HG03342 (cell line): ENCODE data around the gene MIEF1.
A peak's percentile ranks its signal among the peaks of the same experiment; 100 is the strongest.

ENCODE experiments used
- ATAC-seq: cut with Tn5 transposase; IDR thresholded peaks from one replicate; pipeline ENCODE4 v1.9.1; 2021; ENCODE audit warnings: mild to moderate bottlenecking, moderate library complexity; ENCODE audit not compliant: unreplicated experiment

MIEF1 gene

DNA sequence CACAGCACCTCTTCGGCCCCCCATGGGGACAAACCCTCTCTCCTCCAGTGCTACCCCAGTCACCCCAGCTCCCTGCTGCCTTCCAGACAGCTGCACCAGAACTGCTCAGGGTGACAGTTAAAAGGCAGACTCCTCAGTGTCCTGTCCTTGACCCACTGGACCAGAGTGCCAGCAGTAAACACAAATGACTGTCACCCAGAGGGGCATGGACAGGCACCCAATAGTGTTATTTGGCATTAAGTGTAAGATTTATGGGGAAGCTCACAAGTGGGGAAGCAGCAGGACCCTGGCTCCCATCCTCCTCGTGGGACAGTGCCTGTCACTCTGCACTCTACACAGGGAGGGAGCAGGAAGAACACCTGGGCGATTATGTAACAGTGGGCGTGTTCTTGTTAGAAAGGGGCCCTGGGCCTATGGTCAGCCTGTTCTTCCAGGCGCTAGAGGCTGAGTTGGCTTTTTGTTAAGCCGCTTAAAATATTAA lies 25.4 kb downstream of the MIEF1 start:
- ATAC-seq = no peak

DNA sequence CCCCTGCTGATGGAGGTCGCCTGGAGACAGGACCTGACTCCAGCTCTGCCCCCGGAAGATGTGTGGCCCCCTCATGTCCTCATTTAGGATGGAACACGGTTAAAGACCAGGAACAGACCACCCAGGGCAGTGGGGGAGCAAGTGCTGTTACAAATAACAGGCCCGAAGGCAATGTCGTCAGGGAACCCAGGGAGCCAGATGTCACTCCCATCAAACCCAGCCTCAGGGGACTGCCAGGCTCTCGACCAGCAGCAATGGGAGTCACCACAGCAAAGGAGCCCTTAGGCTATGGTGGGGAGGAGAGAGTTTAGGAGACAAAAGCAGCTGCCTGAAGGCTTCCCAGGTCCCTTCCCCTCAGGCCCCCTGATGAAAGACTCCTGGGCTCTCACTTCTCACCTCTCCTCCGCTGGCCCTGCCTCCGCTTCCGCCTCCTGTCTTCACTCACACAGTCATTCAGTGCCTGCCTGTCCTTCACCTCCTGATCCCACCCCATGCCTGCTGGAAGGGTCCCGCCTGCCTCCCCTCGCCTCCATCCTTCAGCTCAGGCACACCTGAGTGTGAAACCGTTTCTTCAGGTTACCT lies 26.1 kb downstream of the MIEF1 start:
- ATAC-seq = no peak

DNA sequence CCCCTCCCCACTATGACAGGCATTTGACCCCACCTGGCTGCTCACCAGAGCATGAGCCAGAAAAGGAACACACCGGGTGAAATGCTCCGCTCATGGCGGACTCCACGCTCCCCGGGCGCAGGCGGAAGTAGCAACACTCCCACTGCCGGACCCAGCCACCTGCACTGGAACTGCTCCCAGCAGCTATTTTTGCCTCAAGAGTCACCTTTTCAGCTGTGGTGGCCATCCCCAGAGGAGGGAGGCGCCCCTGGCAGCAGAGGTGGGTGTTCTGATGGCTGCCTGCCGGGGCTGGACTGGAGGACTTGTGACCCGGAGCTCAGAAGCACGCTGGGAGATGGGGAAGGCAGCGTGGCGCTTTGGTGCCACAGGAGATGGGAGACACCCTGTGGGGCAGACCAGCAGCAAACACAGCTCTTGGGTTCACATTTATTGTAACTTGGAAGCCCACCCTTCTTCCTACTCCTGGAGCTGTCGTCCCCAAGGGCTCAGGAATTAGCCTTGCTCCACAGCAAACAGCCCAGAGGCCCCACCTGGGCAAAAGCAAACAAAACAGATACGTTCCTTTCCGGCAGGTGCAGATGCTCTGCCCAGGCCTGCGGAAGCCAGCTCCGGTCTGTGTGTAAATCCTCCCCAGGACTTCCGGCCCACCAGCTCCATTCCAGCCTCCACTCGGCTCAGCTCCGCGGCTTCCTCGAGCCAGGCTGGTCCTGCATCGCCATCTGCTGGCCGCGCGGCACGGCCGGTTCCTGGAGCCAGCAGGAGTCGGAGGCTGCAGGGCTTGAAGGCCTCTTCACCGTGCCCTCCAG lies 26.8 kb downstream of the MIEF1 start:
- ATAC-seq = no peak

- no peak for ATAC-seq
These were observed 27.4 kb downstream of the MIEF1 start for GRCh38 chr22:39529487-39529851.

DNA sequence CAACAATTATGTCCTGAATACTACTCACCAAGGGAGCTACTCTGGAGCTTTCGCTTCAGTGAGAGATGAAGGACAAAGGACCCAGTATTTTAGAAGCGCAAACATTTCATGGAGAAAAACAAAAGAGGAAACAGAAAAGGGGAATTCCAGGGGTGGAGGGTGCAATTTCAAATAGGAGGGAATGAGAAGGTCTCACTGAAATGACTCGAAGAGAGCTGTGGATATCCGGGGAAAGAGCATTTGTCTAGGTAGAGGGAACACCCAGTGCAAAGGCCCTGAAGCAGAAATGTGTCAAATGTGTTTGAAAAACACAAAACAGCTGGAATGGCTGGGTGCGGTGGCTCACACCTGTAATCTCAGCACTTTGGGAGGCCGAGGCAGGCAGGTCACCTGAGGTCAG lies 28.0 kb downstream of the MIEF1 start:
- ATAC-seq = no peak

- ATAC-seq = no peak
These were observed 28.7 kb downstream of the MIEF1 start for GRCh38 chr22:39530692-39531331.

- peak; percentile 75 for ATAC-seq
These were observed 30.4 kb downstream of the MIEF1 start, which contains the start of gene RPS19BP1 for GRCh38 chr22:39532215-39533073. Gene RPS19BP1, minus strand, starts transcription at chr22:39532748. Its CDS starts 10 bp downstream, at chr22:39532738.

- ATAC-seq = no peak
These were observed 32.0 kb downstream of the MIEF1 start for GRCh38 chr22:39534092-39534506.

DNA sequence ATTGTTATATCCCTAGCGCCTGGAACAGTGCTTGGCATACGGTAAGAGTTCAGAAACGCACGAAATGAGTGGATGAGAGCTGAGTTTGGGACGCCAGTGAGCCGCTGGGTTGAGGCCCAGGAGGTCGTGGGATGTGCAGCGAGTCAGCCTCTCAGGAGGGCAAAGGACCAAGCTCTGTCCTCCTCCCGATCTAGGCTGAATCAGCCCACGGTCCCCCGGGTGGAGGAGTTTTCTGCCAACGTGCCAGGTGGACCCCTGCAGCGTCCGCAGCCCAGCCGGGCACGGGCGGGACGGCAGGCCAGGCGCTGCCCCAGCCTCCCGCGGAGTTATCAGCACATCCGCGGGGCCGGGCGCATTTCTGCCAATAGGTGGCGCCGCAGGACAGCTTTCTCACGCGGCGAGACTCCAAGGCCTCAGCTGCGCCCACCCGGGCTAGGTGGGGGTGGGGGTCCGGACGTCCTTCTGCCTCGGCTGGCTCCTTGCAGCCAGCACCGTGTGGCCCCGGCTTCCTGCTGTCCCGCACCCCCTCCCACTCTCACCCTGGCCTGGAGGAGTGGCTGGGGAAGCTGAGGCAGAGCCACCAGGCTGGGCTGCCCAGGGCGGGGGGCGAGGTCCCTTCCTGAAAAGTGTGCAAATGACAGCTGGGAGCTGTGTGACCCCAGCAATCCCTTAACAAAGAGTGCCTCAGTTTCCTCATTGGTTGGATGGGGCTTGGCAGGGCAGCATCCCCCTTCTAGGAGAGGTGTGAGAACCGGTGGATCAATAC lies 32.7 kb downstream of the MIEF1 start:
- ATAC-seq = no peak

- no peak for ATAC-seq
These were observed 33.3 kb downstream of the MIEF1 start for GRCh38 chr22:39535357-39535725.

GRCh38 chr22:39535831-39536449 lies 33.9 kb downstream of the MIEF1 start:
- no peak for ATAC-seq

GRCh38 chr22:39536711-39537110 lies 34.6 kb downstream of the MIEF1 start:
- ATAC-seq = no peak

DNA sequence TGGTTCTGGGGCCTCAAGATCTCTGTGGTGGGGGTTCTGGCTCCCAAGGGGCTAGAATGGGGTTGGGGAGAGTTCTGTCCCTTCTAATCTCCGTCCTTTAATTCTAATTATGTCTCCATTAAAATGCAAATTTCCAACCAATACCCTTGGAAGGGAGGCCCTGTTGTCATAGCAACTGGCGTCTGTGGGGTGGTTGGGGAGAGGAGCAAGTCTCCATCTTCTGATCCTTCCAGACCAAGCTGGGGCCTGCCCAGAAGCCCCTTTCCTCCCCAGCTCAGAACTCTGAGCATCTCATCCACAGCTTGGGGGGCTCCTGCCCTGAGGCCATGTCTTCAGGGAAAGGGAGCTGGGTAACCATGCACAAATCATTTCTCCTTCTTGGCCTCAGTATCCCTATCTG lies 35.9 kb downstream of the MIEF1 start:
- no peak for ATAC-seq

DNA sequence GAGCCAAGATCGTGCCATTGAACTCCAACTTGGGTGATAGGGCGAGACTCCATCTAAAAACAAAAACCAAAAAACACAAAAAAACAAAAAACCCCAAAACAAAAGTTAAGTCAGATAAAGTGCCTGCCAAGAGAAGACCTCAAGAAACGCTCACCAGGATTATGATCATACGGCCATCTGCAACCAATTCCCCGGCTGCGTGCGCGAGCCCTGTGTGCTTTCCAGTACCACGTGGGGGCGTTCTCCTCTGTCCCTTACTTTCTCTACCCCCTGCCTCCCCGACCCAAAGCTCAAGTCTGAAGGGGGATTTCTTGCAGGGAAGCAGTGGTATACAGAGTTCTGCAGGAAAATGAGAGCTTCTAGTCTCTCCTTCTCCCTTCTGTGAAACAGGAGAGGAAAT lies 41.0 kb downstream of the MIEF1 start:
- no peak for ATAC-seq

DNA sequence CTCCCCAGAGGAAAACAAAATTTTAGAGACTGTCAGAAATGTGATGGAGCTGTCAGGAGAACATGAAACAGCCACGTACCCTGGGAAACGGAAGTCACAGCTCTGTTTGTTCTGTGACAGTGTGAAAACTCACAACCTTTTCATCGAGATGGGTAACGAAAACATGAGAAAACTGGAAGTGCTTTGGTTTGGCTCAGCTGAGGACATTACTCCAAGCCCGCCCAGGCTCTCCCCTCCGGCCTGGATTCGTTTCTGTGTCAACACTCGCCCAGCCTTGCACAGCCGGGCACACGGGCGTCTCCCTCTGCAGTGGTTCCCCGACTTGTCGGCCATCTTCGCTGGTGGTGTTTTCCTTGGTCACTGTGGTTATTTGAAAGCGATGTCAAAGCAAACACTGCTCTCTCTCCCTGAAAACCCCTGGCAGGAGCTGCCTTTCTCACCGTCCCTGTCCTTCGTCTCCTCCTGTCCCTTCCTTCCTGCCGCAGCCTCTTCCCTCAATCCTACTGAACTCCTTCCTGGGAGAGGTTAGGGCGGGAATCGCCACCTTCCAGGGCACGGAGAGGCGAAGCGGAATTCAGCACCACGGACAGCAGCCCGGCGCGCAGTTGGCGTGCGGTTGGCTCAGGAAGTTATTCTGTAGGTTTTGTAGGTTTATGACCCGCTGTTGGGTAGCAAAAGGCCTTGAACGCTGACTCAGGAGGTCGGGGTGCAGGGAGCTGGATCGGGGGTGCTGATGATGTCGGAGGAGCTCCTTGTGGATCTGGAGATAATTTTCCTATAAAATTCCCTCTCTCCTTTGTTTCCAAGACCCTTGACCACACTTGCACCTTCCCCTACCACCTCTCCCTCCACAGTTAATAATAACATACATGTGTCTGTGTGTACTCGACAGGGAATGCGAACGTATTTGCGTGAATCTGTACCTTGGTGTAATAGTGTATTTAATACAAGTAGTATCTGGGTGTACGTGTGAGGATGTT lies 43.6 kb downstream of the MIEF1 start:
- no peak for ATAC-seq

DNA sequence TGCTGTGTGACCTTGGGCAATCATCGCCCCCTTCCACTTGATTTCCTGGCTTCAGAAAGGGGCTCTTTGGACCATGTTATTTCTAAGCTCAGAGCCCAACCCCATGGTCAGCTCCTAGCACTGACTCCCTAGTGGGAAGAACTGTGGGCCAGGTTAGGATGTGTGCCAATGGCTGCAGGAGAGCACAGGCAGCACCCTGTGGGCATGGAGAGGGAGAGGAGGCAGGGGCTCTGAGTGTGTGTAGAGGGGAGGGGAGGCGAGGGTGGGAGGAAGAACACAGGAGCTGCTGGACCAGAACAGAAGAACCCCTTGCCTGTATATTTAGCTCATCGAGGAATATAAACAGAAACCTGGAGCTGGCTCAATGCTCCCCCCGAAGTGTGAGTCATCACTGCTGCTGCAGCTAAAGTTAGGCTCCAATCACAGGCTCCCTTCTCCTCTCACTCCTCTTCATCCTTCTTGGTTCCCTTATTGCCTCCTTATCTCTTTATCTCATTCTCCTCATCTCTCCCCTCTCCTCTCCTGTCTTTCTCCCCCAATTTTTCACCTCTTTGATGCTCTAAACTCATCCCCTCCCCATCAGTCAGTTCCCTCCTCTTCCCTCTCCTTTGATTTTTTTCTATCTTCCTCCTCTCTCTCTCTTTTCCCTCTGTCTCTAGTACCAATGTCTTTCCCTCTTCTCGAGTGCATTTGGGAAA lies 44.9 kb downstream of the MIEF1 start:
- no peak for ATAC-seq

DNA sequence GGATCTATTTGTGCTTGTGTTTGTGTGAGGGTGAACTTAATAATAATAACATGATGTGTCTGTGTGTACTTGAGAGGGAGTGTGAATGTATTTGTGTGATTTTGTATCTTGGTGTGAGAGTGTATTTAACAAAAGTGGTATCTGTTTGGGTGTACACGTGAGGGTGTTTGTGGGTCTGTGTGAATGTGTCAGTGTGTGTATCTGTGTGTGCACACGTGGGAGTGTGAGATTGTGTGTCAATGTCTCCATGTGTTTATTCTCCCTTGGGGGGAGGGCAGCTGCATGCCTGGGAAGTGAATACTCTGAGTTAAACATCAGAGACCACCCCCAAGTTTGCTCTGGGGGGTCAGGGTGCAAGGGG lies 45.5 kb downstream of the MIEF1 start:
- ATAC-seq = no peak

- ATAC-seq = no peak
These were observed 51.3 kb downstream of the MIEF1 start for GRCh38 chr22:39553429-39553828.
